Caki2 (cell line): Measurements from ENCODE around the gene RASSF6. TPM values are rescaled to one million over a fixed set of nuclear protein-coding genes. Genes with fewer than 3 reads are reported as not detected.

Experiments
- DNase-seq: peaks from one replicate; pipeline ENCODE4 v3.0.0-alpha.2; 2015; ENCODE audit warnings: low read depth
- in situ Hi-C: cut with HindIII; loops from 2 replicates; pipeline ENCODE4 v1.10.0; 2016; ENCODE audit warnings: low sequenced_read_pairs, low pct_unique_long_range_greater_than_20kb, mixed read lengths
- total RNA-seq: library from RNA; depleted of rRNA; stranded (reverse); fragments of >200 nt; shearing (Covaris generic); gene quantifications from 2 replicates; pipeline ENCODE4 v1.2.3, GENCODE V29; 2014; ENCODE audit warnings: low replicate concordance; rRNA removed

The RASSF6 gene
- total RNA-seq, 1 experiment from 2014 or later: 1.0 TPM

- no peak for DNase-seq
- in situ Hi-C loops: no loop called here
Measured at GRCh38 chr4:73525611-73526010, 94.6 kb downstream of the RASSF6 start.

DNA sequence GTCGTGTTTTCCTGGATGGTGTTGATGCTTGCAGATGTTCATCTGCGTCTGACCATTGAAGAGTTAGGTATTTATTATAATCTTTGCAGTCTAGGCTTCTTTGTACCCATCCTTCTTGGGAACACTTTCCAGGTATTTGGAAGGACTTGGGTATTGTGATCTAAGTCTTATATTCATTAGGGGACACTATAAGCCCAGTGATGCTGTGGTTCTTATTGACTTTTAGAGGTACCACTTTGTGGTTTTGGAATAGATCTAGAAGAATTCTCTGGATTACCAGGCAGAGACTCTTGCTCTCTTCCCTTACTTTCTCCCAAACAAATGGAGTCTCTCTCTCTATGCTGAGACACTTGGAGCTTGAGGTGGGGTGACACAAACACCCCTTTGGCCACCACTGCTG lies 97.1 kb downstream of the RASSF6 start:
- no peak for DNase-seq

More for the DNA sequence above, 97.1 kb downstream of the RASSF6 start:
- in situ Hi-C loops: no loop called here

Other genes with a start within 250 kb of the RASSF6 start
- not detected in 2 replicates for gene ALB, start 216.1 kb downstream of the RASSF6 start, total RNA-seq
- gene AFP, start 184.2 kb downstream of the RASSF6 start, total RNA-seq: 5.4 and 25.5 TPM in 2 replicates
- not detected in 2 replicates for gene AFM, start 138.7 kb downstream of the RASSF6 start, total RNA-seq
- 7.8 and 7.9 TPM in 2 replicates for gene CXCL8, start 120.1 kb upstream of the RASSF6 start, total RNA-seq
- not detected in 2 replicates for gene CXCL6, start 216.2 kb upstream of the RASSF6 start, total RNA-seq
- gene PF4V1, start 232.9 kb upstream of the RASSF6 start, total RNA-seq: not detected in 2 replicates
- 2.7 TPM in 1 of 2 replicates, not detected in the other for gene CXCL1, start 249.0 kb upstream of the RASSF6 start, total RNA-seq